GM13977 (cell line): ENCODE measurements around the gene CDK19.
"Not testable (repeated sequence)": the region's sequence is repeated elsewhere in the genome, so short reads cannot be mapped to it uniquely, and the experiment has no call there.

ENCODE experiments used
- DNase-seq: peaks from one replicate; pipeline ENCODE4 v3.0.0; 2012; ENCODE audit warnings: low spot score
- CTCF ChIP-seq: IDR thresholded peaks from 2 replicates; pipeline ENCODE4 v1.5.1; 2012; ENCODE audit warnings: mild to moderate bottlenecking, control low read depth; ENCODE audit not compliant: insufficient read depth; ENCODE audit errors: extremely low read depth, missing control alignments
- in situ Hi-C: fragments of 300-500 bp; cut with MboI; formaldehyde crosslinking; loops from one replicate; pipeline ENCODE4 v1.12.0; 2022; ENCODE audit warnings: low sequenced_read_pairs, low pct_unique_long_range_greater_than_20kb, mixed read lengths, inconsistent platforms; ENCODE audit not compliant: unreplicated experiment

CDK19 gene

GRCh38 chr6:110814102-110815014, 911 bp downstream of the CDK19 start:
- in situ Hi-C loops = no loop called here
- DNase-seq = peak; percentile 78
- TF ChIP-seq CTCF = no peak

GRCh38 chr6:110813338-110814101, 1.7 kb downstream of the CDK19 start:
- in situ Hi-C loops = no loop called here

GRCh38 chr6:110812719-110813118, 2.5 kb downstream of the CDK19 start:
- no peak for DNase-seq
- in situ Hi-C loops = no loop called here
- no peak for TF ChIP-seq CTCF

More at GRCh38 chr6:110813338-110814101, 1.7 kb downstream of the CDK19 start:
- no peak for TF ChIP-seq CTCF
- peak; percentile 18 for DNase-seq

- DNase-seq = peak; percentile 79
- TF ChIP-seq CTCF = no peak
- in situ Hi-C loops = no loop called here
These were observed 4.2 kb downstream of the CDK19 start for GRCh38 chr6:110810896-110811586.

GRCh38 chr6:110809792-110810191, 5.5 kb downstream of the CDK19 start:
- no peak for DNase-seq
- no peak for TF ChIP-seq CTCF
- in situ Hi-C loops = no loop called here

- in situ Hi-C loops, DNase-seq: not testable (repeated sequence)
These were observed 13.1 kb downstream of the CDK19 start for GRCh38 chr6:110802175-110802574.
